ENCODE results near the gene ARID4A.
A peak's percentile ranks its signal among the peaks of the same experiment; 100 is the strongest.
"Not testable (repeated sequence)": the region's sequence is repeated elsewhere in the genome, so short reads cannot be mapped to it uniquely, and the experiment has no call there.

ARID4A gene

DNA sequence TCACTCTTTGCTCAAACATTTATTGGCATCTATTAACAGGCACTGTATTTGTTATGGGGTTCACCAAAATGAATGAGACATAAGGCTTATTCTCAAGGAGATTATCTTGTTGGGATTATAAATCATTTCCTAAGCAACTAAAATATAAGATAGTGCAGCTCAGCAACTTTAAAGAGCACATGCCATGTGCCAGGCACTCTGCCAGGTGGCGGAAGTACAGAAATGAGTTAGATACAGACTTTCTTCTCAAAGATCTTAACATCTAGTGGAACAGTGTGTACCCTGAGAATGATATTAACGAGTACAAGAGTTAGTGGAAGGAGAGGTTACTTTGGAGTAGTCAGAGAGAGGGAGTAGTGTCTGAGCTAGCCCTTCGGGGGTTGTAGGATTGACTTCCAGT is 68.9 kb downstream of the ARID4A start:
- no peak for DNase-seq

DNA sequence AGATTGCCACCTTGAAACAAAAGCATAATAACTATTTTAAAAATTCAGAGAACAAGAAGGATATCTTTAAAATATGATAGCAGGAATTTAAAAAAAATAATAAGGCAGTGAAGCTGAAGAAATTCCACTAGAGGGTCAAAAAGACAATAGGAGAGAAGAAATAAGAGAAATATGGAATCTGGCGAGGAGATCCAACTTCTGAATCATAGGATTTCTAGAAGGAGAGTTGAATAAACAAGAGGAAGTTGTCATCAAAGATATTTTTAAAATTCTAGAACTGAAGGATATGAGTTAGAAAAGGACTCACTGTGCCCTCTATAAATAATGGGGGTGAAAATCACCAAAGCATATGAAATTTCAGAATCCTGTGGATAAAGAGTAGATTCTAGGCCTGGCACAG is 70.6 kb downstream of the ARID4A start:
- no peak for DNase-seq

DNA sequence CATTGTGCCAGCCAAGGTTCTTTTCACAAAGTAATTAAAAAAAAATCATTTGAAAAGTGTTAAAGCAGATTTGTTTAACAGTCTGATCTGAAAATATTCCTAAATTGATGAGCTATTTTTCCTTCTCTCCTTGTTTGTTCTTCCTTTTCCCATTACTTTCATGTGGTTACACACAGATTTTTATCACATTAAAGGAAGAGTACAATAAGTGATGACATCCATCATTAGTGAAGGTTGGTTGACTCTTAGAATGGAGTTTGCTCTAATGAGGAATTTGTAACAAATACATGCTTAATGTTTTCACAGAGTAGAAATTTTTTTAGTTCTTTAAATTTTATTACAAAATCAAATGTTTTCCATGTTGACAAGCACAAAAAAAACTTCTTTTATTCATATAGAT is 78.4 kb downstream of the ARID4A start:
- DNase-seq = no peak

DNA sequence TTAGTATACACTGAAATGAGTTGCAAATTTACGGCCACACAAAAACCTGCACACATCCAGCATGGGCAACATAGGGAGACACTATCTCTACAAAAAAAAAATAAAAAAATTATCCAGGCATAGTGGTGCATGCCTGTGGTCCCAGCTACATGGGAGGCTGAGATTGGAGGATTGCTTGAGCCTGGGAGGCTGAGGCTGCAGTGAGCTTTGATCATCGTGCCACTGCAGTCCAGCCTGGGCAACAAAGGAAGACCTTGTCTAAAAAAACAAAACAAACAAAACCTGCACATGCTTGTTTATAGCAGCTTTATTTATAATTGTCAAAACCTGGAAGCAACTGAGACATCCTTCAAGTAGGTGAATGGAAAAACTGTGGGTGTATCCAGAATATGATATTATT is 92.5 kb downstream of the ARID4A start:
- DNase-seq = no peak

DNA sequence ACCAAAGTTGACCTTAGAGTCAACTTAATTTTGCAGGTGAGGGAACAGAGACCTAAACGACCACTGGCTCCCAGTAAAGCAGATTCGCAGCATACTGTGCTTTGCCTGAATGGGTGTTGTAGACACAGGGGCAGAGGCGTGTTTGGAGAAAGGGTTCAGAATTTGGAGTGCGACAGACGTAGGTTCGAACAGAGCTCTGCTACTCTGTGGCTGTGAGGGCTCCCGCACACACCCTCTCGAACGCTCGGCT is 97.1 kb downstream of the ARID4A start:
- no peak for DNase-seq

DNA sequence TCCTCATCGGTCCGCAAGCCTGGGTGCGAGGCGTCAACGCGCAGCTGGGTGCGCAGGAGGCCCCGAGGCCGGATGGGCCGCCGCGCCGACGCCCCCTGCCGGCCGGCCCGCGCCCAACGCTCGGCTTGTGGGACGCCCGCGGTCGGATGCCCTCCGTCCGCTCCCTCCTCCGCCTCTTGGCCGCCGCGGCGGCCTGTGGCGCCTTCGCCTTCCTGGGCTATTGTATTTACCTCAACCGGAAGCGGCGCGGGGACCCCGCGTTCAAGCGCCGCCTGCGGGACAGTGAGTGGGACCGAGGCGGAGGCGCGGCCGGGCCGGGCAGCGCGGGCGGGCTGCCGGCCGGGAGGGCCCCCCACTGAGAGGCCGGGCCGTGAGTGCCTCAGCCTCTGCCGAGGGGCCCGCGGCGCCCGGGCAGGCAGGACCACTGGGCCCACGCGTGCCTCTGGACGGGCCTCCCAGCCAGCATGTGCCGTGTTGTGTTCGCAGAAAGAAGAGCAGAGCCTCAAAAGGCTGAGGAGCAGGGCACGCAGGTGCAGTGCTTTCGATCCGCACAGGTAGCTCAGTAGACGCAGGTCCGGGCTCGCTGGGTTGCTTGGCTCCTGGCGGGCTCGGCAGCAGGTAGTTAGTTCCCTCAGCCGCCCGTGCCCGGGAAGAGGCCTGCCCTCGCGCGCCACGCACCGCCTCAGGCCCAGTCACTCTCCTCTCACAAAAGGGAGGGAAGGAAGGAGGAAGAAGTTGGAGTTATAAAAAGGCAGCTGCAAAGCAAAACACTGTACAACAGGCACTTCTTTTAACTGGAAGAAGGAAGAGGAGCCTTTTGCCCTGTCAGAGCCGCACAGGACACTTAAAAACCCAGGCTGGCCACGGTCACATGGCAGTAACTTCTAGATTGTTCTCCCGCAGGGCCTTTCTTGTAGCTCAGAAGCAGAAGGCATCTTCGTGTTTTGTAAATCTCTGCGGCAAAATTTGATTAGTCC is 97.7 kb downstream of the ARID4A start, which contains the start of gene TOMM20L:
TSS of gene TOMM20L (plus strand) at position 119 of the 977 bp plus-strand sequence. CDS start at position 147, 28 bp downstream.
- peak; percentile 81 for DNase-seq

DNA sequence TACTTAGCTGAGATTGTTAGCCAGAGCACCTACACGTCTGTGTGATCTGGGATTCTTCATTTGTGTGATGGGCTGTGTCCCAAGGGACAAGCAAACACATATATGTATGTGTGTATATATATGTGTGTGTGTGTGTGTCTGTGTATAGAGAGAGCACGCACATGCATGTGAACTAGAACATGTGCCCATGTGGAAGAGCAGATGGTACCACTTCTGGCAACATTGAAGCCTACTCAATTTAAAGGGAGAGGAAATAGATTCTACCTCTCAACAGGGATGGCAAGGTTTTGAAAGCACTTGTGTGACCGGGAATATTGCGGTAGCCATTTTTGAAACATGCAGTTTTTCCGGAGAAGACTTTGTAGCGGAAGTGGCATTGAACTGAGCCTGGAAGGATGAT is 98.8 kb downstream of the ARID4A start:
- DNase-seq = no peak

DNA sequence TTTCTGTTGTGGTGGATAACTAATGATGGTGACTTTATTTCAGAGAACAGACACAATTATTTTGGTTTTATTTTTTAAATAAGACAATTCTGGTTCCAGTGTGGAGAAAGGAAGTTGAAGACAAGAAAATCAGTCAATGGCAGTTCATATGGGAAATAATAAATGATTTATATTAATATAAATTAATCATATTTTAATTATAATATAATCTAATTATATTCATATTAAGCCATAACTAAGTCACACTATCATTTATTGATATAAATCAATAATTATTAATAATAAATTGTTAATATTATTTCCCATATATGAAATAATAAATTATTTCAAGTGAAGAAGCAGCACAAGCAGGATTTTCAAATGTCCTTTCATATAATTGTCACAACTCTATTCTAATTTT is 100.1 kb downstream of the ARID4A start:
- no peak for DNase-seq

DNA sequence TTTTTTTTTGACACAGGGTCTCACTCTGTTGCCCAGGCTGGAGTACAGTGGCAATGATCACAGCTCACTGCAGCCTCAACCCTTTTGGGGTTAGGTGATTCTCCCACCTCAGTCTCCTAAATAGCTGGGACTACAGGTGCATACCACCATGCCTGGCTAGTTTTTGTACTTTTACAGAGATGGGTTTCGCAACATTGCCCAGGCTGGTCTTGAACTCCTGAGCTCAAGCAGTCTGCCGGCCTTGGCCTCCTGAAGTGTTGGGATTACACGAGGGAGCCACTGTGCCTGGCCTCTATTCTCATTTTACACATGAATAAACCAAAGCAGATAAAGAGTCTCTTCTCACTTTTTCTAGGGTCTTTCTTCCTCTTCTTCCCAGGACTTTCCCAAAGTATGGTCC is 100.5 kb downstream of the ARID4A start:
- no peak for DNase-seq

DNA sequence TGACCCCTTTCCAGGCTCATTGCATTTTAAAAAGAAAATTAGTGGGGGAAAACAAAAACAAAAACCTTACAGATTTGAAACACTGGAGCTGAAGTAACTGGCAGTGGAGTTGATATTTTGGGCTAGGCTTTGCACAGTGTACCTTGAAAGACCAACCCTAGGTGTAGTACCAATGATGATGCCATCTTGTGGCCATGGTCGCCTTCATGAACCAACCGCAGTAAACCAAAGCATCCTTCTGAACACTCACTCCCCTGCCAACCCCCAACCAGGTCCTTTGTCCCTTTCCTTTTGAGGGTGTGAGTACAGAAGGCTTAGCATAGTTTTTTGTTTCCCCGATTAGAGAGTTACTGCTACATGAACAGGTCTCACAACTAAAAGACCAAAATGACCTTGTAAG is 103.2 kb downstream of the ARID4A start:
- no peak for DNase-seq

DNA sequence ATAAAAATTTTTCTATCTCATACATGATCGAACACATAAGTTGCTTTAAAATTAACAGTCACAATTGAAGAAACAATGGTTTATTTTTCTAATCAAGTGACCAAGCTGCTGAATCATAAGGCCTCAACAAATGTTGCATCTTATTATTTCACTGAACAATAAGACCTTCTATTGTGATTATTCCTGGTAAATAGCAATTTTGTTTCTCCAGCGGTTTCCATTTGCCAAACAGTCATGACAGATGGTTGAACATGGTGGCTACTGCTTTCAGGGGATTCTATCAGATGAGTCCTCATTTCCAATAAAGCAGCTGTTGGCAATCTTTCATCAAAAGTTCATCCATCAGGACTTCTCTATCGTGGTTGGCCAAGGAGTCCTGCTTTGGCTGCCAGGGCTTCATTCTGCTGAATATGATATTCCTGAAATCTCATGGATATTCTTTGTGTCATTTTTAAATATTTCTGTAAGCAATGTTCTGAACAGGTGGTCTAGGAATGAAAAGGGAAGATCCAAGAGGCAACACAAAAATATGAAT is 110.4 kb downstream of the ARID4A start:
- no peak for DNase-seq

DNA sequence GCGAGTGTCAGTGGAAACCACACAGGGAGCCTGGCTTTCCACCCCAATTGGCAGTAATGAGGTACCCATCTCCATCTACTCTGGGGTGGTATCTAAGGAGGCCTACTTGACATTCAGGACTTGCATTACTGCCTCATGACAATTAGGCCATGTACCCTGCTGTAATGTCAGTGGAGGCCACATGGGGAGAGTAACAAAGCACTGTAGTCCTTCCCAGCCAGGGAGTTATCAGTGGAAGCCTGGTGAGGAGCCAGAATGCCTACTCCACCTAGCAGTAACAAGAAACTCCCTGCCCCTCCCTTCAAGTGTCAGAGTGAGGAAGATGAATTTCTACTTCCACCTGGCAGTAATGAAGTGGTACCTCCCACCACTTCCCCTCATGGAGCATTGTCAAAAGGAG is 116.5 kb downstream of the ARID4A start:
- no peak for DNase-seq

DNA sequence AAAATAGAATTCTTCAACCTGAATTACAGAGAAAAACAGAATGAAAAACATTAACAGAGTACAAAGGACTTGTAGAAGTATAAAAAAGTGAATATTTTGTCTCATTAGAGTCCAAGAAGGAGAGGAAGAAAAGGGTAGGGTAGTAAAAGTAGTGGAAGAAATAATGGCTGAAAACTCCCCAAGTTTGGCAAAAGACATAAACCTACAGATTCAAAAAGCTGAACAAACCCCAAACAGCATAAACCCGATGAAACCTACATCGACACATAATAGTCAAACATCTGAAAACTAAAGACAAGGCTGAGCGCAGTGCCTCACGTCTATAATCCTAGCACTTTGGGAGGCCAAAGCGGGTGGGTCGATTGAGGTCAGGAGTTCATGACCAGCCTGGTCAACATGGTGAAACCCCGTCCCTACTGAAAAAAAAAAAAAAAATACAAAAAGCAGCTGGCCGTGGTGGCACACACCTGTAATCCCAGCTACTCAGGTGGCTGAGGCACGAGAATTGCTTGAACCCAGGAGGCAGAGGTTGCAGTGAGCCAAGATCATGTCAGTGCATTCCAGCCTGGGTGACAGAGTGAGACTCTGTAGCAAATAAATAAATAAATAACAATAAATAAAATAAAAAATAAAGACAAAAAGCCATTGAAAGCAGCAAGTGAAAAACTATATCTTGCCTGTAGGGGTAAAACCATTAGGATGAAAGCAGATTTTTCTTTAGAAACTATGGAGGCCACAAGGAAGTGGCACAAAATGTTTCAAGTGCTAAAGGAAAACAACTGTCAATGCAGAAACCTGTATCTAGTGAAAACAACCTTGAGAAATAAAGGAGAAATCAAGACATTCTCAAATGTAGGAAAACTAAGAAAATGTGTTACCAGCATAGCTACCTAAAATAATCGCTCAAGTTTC is 117.5 kb downstream of the ARID4A start:
- DNase-seq = no peak

DNA sequence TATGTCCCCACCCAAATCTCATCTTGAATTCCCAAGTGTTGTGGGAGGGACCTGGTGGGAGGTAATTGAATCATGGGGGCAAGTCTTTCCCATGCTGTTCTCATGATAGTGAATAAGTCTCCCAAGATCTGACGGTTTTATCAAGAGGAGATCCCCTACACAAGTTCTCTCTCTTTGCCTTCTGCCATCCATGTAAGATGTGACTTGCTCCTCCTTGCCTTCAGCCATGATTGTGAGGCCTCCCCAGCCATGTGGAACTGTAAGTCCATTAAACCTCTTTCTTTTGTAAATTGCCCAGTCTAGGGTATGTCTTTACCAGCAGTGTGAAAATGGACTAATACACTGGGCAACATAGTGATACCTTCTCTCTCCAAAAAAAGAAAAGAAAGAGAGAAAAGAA is 118.6 kb downstream of the ARID4A start:
- not testable (repeated sequence) for DNase-seq
